H1 (cell line): ENCODE data around the gene NXN. TPM values are rescaled to one million over a fixed set of nuclear protein-coding genes. Genes with fewer than 3 reads are reported as not detected.

Source experiments
- CBX8 ChIP-seq: fragments of 300-800, 300-1000 bp; sonication (generic); IDR thresholded peaks from 2 replicates; pipeline ENCODE4 v1.7.1; 2016; ENCODE audit warnings: low read depth, low read length, borderline replicate concordance
- CHD7 ChIP-seq: fragments of 300-600 bp; sonication (generic); IDR thresholded peaks from 2 replicates; pipeline ENCODE4 v1.7.1; 2012; ENCODE audit warnings: low read length, moderate library complexity, mild to moderate bottlenecking, inconsistent platforms; ENCODE audit not compliant: insufficient replicate concordance
- CTCF ChIP-seq, 3 experiments: IDR thresholded peaks; 1 replicate in 2 of 3; 2 replicates in 1 of 3; pipeline versions ENCODE4 v1.5.1 to v1.6.1; 2011; ENCODE audit warnings: low read length in 3 of 3, mild to moderate bottlenecking in 3 of 3, inconsistent platforms in 2 of 3, low read depth in 1 of 3, moderate library complexity in 1 of 3; ENCODE audit not compliant: insufficient read depth in 1 of 3; ENCODE audit errors: control extremely low read depth in 1 of 3
- GTF2F1 ChIP-seq: IDR thresholded peaks from 2 replicates; pipeline ENCODE4 v1.6.1; 2012; ENCODE audit warnings: low read depth, low read length, improper control_type of control experiment, borderline replicate concordance
- KDM4A ChIP-seq: IDR thresholded peaks from one replicate; pipeline ENCODE4 v1.7.1; 2012; ENCODE audit warnings: low read depth, mild to moderate bottlenecking, moderate library complexity, low read length, inconsistent platforms; ENCODE audit not compliant: severe bottlenecking
- PHF8 ChIP-seq: fragments of 200-600 bp; sonication (generic); conservative IDR thresholded peaks from 2 replicates; pipeline ENCODE4 v1.7.1; 2012; ENCODE audit warnings: low read depth, mild to moderate bottlenecking, inconsistent platforms, low read length, moderate library complexity
- POLR2A ChIP-seq, 2 experiments: IDR thresholded peaks; 1 replicate in 1 of 2; 2 replicates in 1 of 2; pipeline ENCODE4 v1.6.1; 2011; ENCODE audit warnings: low read depth in 2 of 2, low read length in 2 of 2, mild to moderate bottlenecking in 2 of 2; ENCODE audit errors: control extremely low read depth in 1 of 2
- POLR2AphosphoS5 ChIP-seq: IDR thresholded peaks from 2 replicates; pipeline ENCODE4 v1.6.1; 2011; ENCODE audit warnings: low read depth, low read length
- SP4 ChIP-seq: IDR thresholded peaks from 2 replicates; pipeline ENCODE4 v1.6.1; 2012; ENCODE audit warnings: low read length, inconsistent platforms
- SUZ12 ChIP-seq: fragments of 200-600 bp; sonication (generic); IDR thresholded peaks from 2 replicates; pipeline ENCODE4 v1.6.1; 2012; ENCODE audit warnings: mild to moderate bottlenecking, inconsistent platforms, low read length, moderate library complexity, mixed read lengths
- polyA plus RNA-seq, 7 experiments: library from polyadenylated mRNA; depleted of rRNA in 3 of 7; stranded (reverse) in 5 of 7; unstranded in 2 of 7; fragments of >200 nt in 5 of 7; fragments of 200-250 nt in 2 of 7; gene quantifications; 1 replicate in 5 of 7; 2 replicates in 1 of 7; 4 replicates in 1 of 7; pipeline versions ENCODE4 v1.2.1 to v1.2.3, GENCODE V29; 2011 to 2013; ENCODE audit warnings: missing spikeins in 2 of 7, mixed read lengths in 2 of 7
- total RNA-seq: library from RNA; stranded (reverse); fragmentation: NEBNext Ultra II Directional; extraction: Animal tissue kit (Norgen Biotek cat#: 25700); gene quantifications from 2 replicates; pipeline ENCODE4 v1.2.1, GENCODE V29; 2021

Gene NXN
- total and polyA plus RNA-seq, 2 of the 8 experiments (the other 6 are each of a cell fraction or from before 2014, with no cell fraction given): 94.1 to 107 TPM

- TF ChIP-seq CHD7 (no peak), POLR2AphosphoS5 (no peak), CBX8 (no peak), SUZ12 (no peak), PHF8 (no peak), POLR2A (IDR thresholded peaks at IDR 0.05; ENCODE audit: control extremely low read depth in 1 of 2, low read depth in 2 of 2, low read length in 2 of 2) (no peak), SP4 (no peak), CTCF (IDR thresholded peaks at IDR 0.05; ENCODE audit: control extremely low read depth in 1 of 3, insufficient read depth in 1 of 3, low read depth in 1 of 3, low read length in 3 of 3) (no peak), KDM4A (no peak), GTF2F1 (no peak)
Observed at GRCh38 chr17:970364-970763, 9.2 kb downstream of the NXN start (continued).
